Thyroid gland (tissue), 4 donors: Measurements from ENCODE around the gene CCDC88C.

Experiments
- CTCF ChIP-seq, 6 experiments: fragments of 200-600 bp in 3 of 6; fragments of 450-650 bp in 3 of 6; sonication (generic) in 3 of 6; IDR thresholded peaks; one replicate each; pipeline ENCODE4 v1.5.1; 2016 to 2019; ENCODE audit warnings: antibody characterized with exemption in 6 of 6, mild to moderate bottlenecking in 2 of 6, inconsistent platforms in 1 of 6, moderate library complexity in 1 of 6
- POLR2A ChIP-seq, 2 donors: fragments of 450-650 bp; IDR thresholded peaks; one replicate each; pipeline ENCODE4 v1.6.1; 2017; ENCODE audit warnings: antibody characterized with exemption in 2 of 2, mild to moderate bottlenecking in 2 of 2, moderate library complexity in 1 of 2

GRCh38 chr14:91252871-91253794 lies 164.5 kb downstream of the CCDC88C start:
- no peak for TF ChIP-seq CTCF (IDR thresholded peaks at IDR 0.05)
- no peak for TF ChIP-seq POLR2A (IDR thresholded peaks at IDR 0.05)
